Nephron (organoid): ENCODE results near the gene MROH7.

Experiments
- H3K27ac Mint-ChIP-seq, 3 experiments: 2 replicates each; pipeline ENCODE4 v1.8.0; 2020; ENCODE audit warnings: mixed read lengths in 3 of 3, mild to moderate bottlenecking in 2 of 3, moderate library complexity in 1 of 3
- H3K27me3 Mint-ChIP-seq: 2 replicates; pipeline ENCODE4 v1.8.0; 2021; ENCODE audit warnings: low read depth, mild to moderate bottlenecking, moderate library complexity, mixed read lengths
- H3K36me3 Mint-ChIP-seq: 2 replicates; pipeline ENCODE4 v1.8.0; 2020; ENCODE audit warnings: low read depth, mixed read lengths
- H3K4me1 Mint-ChIP-seq: 2 replicates; pipeline ENCODE4 v1.8.0; 2020; ENCODE audit warnings: mixed read lengths
- H3K4me3 Mint-ChIP-seq, 3 experiments: 2 replicates each; pipeline ENCODE4 v1.8.0; 2020; ENCODE audit warnings: mild to moderate bottlenecking in 3 of 3, mixed read lengths in 3 of 3, moderate library complexity in 2 of 3
- H3K9me3 Mint-ChIP-seq: 2 replicates; pipeline ENCODE4 v1.8.0; 2020; ENCODE audit warnings: mixed read lengths
- TF ChIP-seq, protein P1 (sequence below), 3 experiments: fragments of 200-600 bp; sonication (generic); IDR thresholded peaks; one replicate each; pipeline ENCODE4 v1.5.0; 2021; ENCODE audit warnings: antibody characterized with exemption in 3 of 3; ENCODE audit not compliant: unreplicated experiment in 3 of 3

MROH7 gene

DNA sequence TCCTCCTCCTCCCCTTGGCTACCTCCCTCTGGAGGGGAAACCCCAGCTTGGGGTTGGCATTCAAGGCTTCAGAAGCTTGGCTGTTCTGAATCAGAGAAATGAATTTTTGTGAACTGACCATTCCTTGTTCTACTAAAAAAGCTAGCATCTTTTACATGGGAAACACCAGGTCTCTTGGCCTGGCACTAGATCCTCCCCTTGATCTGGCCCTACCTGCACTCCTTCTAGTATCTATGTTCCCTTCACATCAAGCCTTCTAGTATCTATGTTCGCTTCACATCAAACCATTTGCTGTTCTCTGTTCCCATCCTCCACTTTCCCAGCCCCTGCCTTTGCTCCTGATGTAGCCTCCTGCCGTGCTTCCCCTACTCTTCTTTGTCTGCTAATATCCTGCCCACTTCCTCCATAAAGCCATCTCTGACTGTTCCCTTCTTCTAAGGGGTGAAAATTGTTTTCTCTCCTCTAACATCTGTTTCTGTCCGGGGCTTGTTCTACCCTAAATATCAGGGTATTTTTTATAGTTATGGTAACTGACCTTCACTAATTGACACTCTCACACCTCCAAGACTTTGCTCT is 44.0 kb upstream of the MROH7 start:
- Mint-ChIP-seq H3K36me3 (no peaks in the 10 kb centered on the region), H3K4me3 (no peak overlapping the region), H3K27ac (peak overlapping the region in 2 of 3 experiments; percentile 3 to 14), H3K9me3 (no peaks in the 10 kb centered on the region), H3K4me1 (peaks cover 14% of the 10 kb centered on the region), H3K27me3 (no peaks in the 10 kb centered on the region)
- TF ChIP-seq, protein P1, sequence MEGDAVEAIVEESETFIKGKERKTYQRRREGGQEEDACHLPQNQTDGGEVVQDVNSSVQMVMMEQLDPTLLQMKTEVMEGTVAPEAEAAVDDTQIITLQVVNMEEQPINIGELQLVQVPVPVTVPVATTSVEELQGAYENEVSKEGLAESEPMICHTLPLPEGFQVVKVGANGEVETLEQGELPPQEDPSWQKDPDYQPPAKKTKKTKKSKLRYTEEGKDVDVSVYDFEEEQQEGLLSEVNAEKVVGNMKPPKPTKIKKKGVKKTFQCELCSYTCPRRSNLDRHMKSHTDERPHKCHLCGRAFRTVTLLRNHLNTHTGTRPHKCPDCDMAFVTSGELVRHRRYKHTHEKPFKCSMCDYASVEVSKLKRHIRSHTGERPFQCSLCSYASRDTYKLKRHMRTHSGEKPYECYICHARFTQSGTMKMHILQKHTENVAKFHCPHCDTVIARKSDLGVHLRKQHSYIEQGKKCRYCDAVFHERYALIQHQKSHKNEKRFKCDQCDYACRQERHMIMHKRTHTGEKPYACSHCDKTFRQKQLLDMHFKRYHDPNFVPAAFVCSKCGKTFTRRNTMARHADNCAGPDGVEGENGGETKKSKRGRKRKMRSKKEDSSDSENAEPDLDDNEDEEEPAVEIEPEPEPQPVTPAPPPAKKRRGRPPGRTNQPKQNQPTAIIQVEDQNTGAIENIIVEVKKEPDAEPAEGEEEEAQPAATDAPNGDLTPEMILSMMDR (IDR thresholded peaks at IDR 0.05; ENCODE audit: unreplicated experiment in 3 of 3) = no peak

DNA sequence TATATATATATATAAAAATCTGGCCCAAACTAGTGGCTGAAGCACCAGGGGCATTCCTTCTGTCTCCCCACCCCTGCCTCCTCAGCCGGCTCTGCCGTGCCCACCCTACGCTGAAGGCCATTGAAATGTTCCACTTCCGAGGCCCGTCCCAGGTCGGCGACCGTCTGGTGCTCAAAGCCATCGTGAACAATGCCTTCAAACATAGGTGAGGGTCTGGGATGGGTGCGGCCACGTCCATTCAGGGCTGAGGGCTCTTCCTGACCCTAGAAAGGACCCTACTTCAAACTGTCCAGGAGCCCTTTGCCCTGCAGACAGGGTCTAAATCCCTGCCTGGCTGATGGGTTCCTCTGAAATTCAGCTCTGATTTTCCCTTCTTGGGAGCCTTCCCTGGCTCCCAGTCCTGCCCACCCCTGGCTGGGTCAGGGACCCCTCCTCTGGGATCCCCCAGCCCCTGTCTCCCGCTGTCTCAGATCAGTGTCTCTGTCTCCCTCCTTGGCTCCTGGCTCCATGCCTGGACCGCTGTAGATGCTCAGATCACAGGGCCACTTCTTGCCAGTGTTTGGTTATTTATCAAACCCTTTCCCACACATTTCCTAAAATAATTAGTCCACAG is 42.3 kb upstream of the MROH7 start:
- H3K4me3 Mint-ChIP-seq = no peak overlapping the region
- H3K9me3 Mint-ChIP-seq = no peaks in the 10 kb centered on the region
- H3K4me1 Mint-ChIP-seq = peaks cover 14% of the 10 kb centered on the region
- H3K36me3 Mint-ChIP-seq = no peaks in the 10 kb centered on the region
- peak overlapping the region; percentile 32 to 71 (median 50) for H3K27ac Mint-ChIP-seq
- TF ChIP-seq, protein P1 (IDR thresholded peaks at IDR 0.05; ENCODE audit: unreplicated experiment in 3 of 3) = no peak
- no peaks in the 10 kb centered on the region for H3K27me3 Mint-ChIP-seq

DNA sequence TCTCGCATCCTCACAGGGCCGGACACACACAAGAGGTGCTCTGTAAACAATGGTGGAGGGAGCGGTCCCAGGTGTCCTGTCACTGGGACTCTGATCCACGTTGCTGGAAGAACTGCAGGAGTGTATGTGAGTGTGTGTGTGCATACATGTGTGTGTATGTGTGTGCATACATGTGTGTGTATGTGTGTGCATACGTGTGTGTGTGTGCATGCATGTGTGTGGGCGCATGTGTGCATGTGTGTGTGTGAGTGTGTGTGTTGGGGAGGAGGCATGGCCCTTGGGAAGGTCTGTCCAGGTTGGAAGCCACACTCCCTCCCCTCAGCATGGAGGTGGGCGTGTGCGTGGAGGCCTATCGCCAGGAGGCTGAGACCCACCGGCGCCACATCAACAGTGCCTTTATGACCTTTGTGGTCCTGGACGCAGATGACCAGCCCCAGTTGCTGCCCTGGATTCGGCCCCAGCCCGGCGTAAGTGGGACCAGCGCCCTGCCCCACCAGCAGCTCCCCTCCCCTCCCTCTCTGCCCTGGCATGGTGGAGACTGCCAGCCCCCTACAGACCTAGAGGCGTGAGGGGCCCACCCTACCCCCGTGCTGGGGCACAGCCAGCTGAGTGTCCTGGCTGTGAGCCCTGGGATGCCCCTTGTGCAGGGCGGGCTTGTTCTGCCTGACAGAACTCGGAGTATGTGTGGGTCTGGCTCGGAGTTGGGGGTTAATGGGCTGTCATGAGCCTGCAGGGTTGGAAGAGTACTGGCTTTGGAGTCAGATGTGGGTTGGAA is 40.5 kb upstream of the MROH7 start:
- no peaks in the 10 kb centered on the region for H3K36me3 Mint-ChIP-seq
- no peak overlapping the region for H3K4me3 Mint-ChIP-seq
- peak overlapping the region; percentile 40 to 81 (median 71) for H3K27ac Mint-ChIP-seq
- H3K27me3 Mint-ChIP-seq = no peaks in the 10 kb centered on the region
- TF ChIP-seq, protein P1 (IDR thresholded peaks at IDR 0.05; ENCODE audit: unreplicated experiment in 3 of 3) = no peak
- no peaks in the 10 kb centered on the region for H3K9me3 Mint-ChIP-seq
- H3K4me1 Mint-ChIP-seq = peaks cover 14% of the 10 kb centered on the region

DNA sequence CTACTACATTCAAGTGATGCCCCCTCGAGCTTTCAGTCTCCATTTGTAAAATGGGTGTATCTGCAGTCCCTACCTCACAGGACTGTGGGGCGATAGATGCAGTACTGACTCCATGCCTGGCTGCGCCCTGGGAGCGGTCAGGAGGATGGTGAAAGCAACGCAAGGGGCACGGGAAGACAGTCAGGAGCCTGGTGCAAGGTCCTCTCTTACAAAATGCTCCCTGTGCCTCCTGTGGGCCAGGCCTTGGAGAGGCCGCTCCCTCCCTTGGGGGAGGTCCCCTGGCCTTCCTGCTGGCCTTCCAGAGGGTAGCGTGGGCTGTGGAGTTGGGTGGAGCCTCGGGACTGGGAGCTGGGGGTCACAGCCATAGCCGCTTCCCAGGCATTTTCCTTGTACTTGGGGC is 39.9 kb upstream of the MROH7 start:
- H3K27ac Mint-ChIP-seq = peak overlapping the region; percentile 40 to 81 (median 71)
- no peaks in the 10 kb centered on the region for H3K27me3 Mint-ChIP-seq
- peaks cover 14% of the 10 kb centered on the region for H3K4me1 Mint-ChIP-seq
- TF ChIP-seq, protein P1 (IDR thresholded peaks at IDR 0.05; ENCODE audit: unreplicated experiment in 3 of 3) = no peak
- no peak overlapping the region for H3K4me3 Mint-ChIP-seq
- no peaks in the 10 kb centered on the region for H3K9me3 Mint-ChIP-seq
- no peaks in the 10 kb centered on the region for H3K36me3 Mint-ChIP-seq

DNA sequence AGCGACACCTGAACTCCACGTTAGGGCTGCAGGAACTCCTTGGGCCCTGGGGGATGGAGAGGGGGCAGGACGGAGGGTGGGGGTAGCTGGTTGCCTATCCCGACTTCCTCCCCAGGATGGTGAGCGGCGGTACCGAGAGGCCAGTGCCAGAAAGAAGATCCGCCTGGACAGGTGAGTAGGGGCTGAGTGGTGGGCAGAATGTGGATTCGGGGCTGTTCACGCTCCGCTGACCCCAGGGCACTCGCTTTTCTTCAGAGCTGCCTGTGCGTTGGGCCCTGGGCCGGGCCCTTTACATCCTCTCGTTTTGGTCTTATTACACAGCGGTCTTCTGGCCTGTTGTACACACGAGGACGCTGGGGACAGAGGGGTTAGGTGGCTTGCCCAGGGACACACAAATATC is 39.0 kb upstream of the MROH7 start:
- Mint-ChIP-seq H3K4me1 (peaks cover 14% of the 10 kb centered on the region), H3K36me3 (no peaks in the 10 kb centered on the region), H3K27me3 (no peaks in the 10 kb centered on the region), H3K4me3 (no peak overlapping the region), H3K27ac (peak overlapping the region; percentile 40 to 81 (median 71)), H3K9me3 (no peaks in the 10 kb centered on the region)
- TF ChIP-seq, protein P1 (IDR thresholded peaks at IDR 0.05; ENCODE audit: unreplicated experiment in 3 of 3) = no peak
